K562 treated with DMSO at 1 percent for 48 hours (cell line): ENCODE data around the gene CPE. TPM values are rescaled to one million over a fixed set of nuclear protein-coding genes. Genes with fewer than 3 reads are reported as not detected.

Source experiments
- total RNA-seq: library from RNA; unstranded; fragments of 300-600 nt; gene quantifications from 2 replicates; pipeline ENCODE4 v1.2.3, GENCODE V29; 2022; ENCODE audit warnings: low replicate concordance; ENCODE audit errors: extremely low read depth

CPE gene
- total RNA-seq: not detected in 2 replicates

GRCh38 chr4:165378745-165379677 lies at the start of gene CPE:
TSS of gene CPE (plus strand) at chr4:165379008. CDS start at chr4:165379222, 214 bp downstream.

Other genes starting within 250 kb of the CPE start
- gene KLHL2, start 171.4 kb upstream of the CPE start, total RNA-seq: not detected in 2 replicates
- not detected in 2 replicates for gene MSMO1, start 51.3 kb upstream of the CPE start, total RNA-seq